Measurements from ENCODE around the gene ATG13. TPM values are rescaled to one million over a fixed set of nuclear protein-coding genes. Genes with fewer than 3 reads are reported as not detected.

The ATG13 gene
- total and polyA plus RNA-seq, 2 of the 8 experiments (the other 6 are each of a cell fraction or from before 2014, with no cell fraction given), result 65.0 to 77.4 TPM

DNA sequence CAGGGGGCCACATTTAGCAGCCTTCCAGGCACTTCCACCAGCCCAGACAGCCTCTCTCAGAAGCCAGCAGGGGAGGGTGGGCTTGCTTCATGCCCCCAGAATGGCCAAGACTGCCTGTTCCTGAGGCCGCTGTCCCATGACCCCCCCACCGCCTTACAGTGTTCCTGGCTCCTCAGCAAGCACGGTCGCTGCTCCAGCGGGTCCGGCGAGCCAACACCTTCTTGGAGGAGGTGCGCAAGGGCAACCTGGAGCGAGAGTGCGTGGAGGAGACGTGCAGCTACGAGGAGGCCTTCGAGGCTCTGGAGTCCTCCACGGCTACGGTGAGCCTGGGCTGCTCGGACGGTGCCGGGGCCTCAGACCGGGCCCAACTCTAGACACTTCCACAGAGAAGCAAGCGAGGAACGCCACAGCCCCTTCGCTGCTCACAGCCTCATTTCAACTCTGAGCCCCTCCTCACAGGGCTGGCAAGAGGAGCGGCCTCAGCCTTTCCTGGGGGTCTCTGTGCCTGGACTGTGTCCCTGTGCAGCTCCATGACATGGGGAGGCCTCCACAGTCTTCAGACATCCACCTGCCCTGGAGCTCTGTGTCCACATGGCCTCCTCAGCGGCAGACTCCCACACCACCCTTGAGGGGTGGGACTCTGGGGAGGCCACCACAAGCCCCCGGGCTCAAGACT is 102.3 kb downstream of the ATG13 start:
- H3K27ac ChIP-seq (ENCODE audit: low read depth, low read length), result no peak overlapping the region
- no peak overlapping the region for H2BK12ac ChIP-seq (ENCODE audit: low read depth, low read length)
- 96% methylated on average over 17 of the region's 25 CpGs; no CpG with 5 or more reads in 1 of the 2 experiments for WGBS, 2 experiments (ENCODE audit: extremely low coverage in 1 of 2, insufficient coverage in 1 of 2, insufficient read length in 1 of 2, insufficient replicate concordance in 2 of 2, low coverage in 1 of 2, low lambda C conversion rate in 2 of 2, missing lambda C conversion rate in 1 of 2)
- H3K4me3 ChIP-seq (ENCODE audit: extremely low read depth in 1 of 4, insufficient read depth in 2 of 4, low read depth in 3 of 4, low read length in 4 of 4), result no peak overlapping the region
- H3K9ac ChIP-seq (replicated peaks in 1 of 4; ENCODE audit: extremely low read depth in 1 of 4, low read depth in 3 of 4, low read length in 3 of 4), result no peak overlapping the region
- no peaks in the 10 kb centered on the region for H3K27me3 ChIP-seq (replicated peaks in 1 of 4; ENCODE audit: control insufficient read depth in 3 of 4, extremely low read depth in 1 of 4, insufficient read depth in 3 of 4, low read length in 3 of 4)
- no peak overlapping the region for H2AFZ ChIP-seq (ENCODE audit: low read length)
- H3K36me3 ChIP-seq (ENCODE audit: control insufficient read depth in 2 of 4, insufficient read depth in 4 of 4, low read length in 3 of 4), result no peaks in the 10 kb centered on the region
- peaks cover 0 to 5% (median under 1%) of the 10 kb centered on the region in 4 experiments; a peak in 2 of 7 replicates for H3K4me1 ChIP-seq (replicated peaks in 1 of 4; ENCODE audit: control insufficient read depth in 3 of 4, insufficient read depth in 4 of 4, low read length in 3 of 4)
- no peaks in the 10 kb centered on the region for H3K79me1 ChIP-seq (ENCODE audit: low read depth, low read length)
- DNase-seq (ENCODE audit: low read depth in 1 of 2, low spot score in 2 of 2) (no peak), FAIRE-seq (no peak)
- H3K9me3 ChIP-seq (ENCODE audit: insufficient read depth in 2 of 2, low read depth in 1 of 2, low read length in 1 of 2), result no peaks in the 10 kb centered on the region
- no peak overlapping the region for H4K91ac ChIP-seq (replicated peaks; ENCODE audit: insufficient read length, low read length)
- no peak overlapping the region for H3K18ac ChIP-seq (ENCODE audit: extremely low read depth, low read length)
- no peak overlapping the region for H2BK20ac ChIP-seq (ENCODE audit: low read length)
- no peaks in the 10 kb centered on the region for H3K79me2 ChIP-seq (ENCODE audit: control insufficient read depth in 1 of 2, insufficient read depth in 2 of 2, low read length in 2 of 2)
- H3K4me2 ChIP-seq (ENCODE audit: insufficient read depth in 1 of 2, low read depth in 2 of 2, low read length in 2 of 2), result no peak overlapping the region
- H4K8ac ChIP-seq (ENCODE audit: extremely low read depth, insufficient read depth, low read length), result peak overlapping the region; percentile 91
- ChIA-PET POLR2A (ENCODE audit: partially characterized antibody) (interaction anchor here (0.7 to 4.3 kb wide), 6 partner anchors 10 to 442 kb away, joined by 3 to 21 read pairs (median 3); partner anchors contain the start of genes ARHGAP1 and ZNF408), CTCF (ENCODE audit: partially characterized antibody) (interaction anchor here (0.6 to 1.6 kb wide), 5 partner anchors 11 to 433 kb away, joined by 3 to 6 read pairs (median 3); no protein-coding TSS in a partner anchor)
- no peak overlapping the region for H2BK15ac ChIP-seq (ENCODE audit: low read length)
- H2BK5ac ChIP-seq (ENCODE audit: low read depth, low read length), result 0 out of 2 replicates have a peak overlapping the region, but pooled peaks have one; percentile 39
- no peaks in the 10 kb centered on the region for H4K20me1 ChIP-seq (replicated peaks in 1 of 2; ENCODE audit: control insufficient read depth in 1 of 2, insufficient read depth in 2 of 2, low read length in 2 of 2)
- no peak overlapping the region for H2AK5ac ChIP-seq (ENCODE audit: low read depth, low read length)
- no peak overlapping the region for H3K4ac ChIP-seq (replicated peaks; ENCODE audit: insufficient read length, low read depth, low read length)
- H3K23me2 ChIP-seq (ENCODE audit: low read depth, low read length), result no peaks in the 10 kb centered on the region
- H3K56ac ChIP-seq (replicated peaks; ENCODE audit: insufficient read length, low read depth, low read length), result no peak overlapping the region
- no peak overlapping the region for H2BK120ac ChIP-seq (replicated peaks; ENCODE audit: low read depth, low read length)
- TF ChIP-seq CHD2 (IDR thresholded peaks at IDR 0.05; ENCODE audit: low read length), result no peak
- TF ChIP-seq, protein P1, sequence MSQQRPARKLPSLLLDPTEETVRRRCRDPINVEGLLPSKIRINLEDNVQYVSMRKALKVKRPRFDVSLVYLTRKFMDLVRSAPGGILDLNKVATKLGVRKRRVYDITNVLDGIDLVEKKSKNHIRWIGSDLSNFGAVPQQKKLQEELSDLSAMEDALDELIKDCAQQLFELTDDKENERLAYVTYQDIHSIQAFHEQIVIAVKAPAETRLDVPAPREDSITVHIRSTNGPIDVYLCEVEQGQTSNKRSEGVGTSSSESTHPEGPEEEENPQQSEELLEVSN (IDR thresholded peaks at IDR 0.05), result no peak
- H4K5ac ChIP-seq (ENCODE audit: insufficient read length, low read depth, low read length), result no peak overlapping the region
- H3K23ac ChIP-seq (ENCODE audit: insufficient read length), result no peak overlapping the region
- H3K14ac ChIP-seq (ENCODE audit: insufficient read length), result no peak overlapping the region

Measured in H1 (cell line).